Lower lobe of right lung (tissue), 2 donors: ENCODE results near the gene CYP4B1. TPM values are rescaled to one million over a fixed set of nuclear protein-coding genes. Genes with fewer than 3 reads are reported as not detected.

Source experiments
- ATAC-seq, 2 donors: fragments of 200-7000 bp; cut with Tn5 transposase; one replicate each; pipeline ENCODE4 v1.9.1; 2020 to 2022; ENCODE audit warnings: mild to moderate bottlenecking in 2 of 2, moderate library complexity in 2 of 2
- DNase-seq: peaks from one replicate; pipeline ENCODE4 v3.0.0-alpha.2; 2020
- H3K27ac ChIP-seq: fragments of 200-600 bp; one replicate; pipeline ENCODE4 v1.8.0; 2022
- H3K27me3 ChIP-seq: fragments of 200-600 bp; one replicate; pipeline ENCODE4 v1.8.0; 2022; ENCODE audit warnings: low read depth
- H3K36me3 ChIP-seq: fragments of 200-600 bp; one replicate; pipeline ENCODE4 v1.8.0; 2022; ENCODE audit warnings: mild to moderate bottlenecking
- H3K4me1 ChIP-seq: fragments of 200-600 bp; one replicate; pipeline ENCODE4 v1.8.0; 2022
- H3K4me3 ChIP-seq: fragments of 200-600 bp; one replicate; pipeline ENCODE4 v1.8.0; 2022; ENCODE audit warnings: mild to moderate bottlenecking
- H3K9me3 ChIP-seq: fragments of 200-600 bp; one replicate; pipeline ENCODE4 v1.8.0; 2022
- intact Hi-C: fragments of 100-400 bp; cut with DNase I; formaldehyde crosslinking; loops from one replicate; pipeline ENCODE4 v1.11.0; 2022
- total RNA-seq: library from RNA; stranded (reverse); fragmentation: NEBNext Ultra II Directional; extraction: Animal tissue kit (Norgen Biotek cat#: 25700); gene quantifications from one replicate; pipeline ENCODE4 v1.2.1, GENCODE V29; 2021
- TF ChIP-seq, protein P1 (sequence below): fragments of 200-600 bp; IDR thresholded peaks from one replicate; pipeline ENCODE4 v1.8.0; 2022; ENCODE audit warnings: antibody characterized with exemption, mild to moderate bottlenecking
- donor health status: DM: no; HTN: yes; CAD: no; lungs with severe emphysema.

The CYP4B1 gene
- total RNA-seq, 1 donor from 2014 or later: 210 TPM

DNA sequence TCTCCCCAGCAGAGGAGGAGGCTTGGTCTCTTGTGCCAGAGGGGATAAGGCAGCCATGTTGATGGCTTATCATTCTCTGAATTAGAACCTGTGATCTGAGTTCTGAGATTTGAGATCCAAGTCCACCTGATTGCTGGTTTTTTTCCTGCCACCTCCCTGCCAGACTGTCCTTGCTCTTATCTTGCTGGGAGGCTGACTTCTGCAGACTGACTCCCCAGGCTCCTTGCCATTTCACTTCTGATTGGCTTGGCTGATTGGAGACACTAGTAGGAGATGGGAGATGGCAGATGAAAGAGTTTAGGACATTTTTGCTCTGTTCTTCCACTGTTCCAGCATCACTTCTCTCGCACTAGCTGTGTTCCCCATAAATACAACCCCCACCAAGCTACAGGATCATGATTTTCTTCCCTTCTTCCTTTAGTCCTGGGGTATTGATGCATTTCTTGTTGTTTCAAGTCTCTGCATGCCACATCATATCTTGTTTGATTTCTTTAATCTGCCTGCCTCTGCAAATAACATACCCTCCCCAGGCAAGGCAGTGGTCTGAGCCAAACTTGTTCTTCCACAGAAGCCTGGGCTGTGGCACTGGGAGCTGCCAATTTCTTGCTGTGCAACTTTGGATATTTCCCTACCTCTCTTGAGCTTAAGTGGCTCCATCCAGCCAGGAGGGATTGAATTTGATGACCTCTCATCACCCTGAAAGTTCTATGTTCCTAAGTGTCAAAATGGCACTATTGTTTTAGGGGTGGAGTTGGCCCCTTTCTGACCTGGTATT lies 963 bp upstream of the CYP4B1 start:
- DNase-seq (no peak), ATAC-seq (no peak)
- H3K4me1 ChIP-seq: peaks cover 12% of the 10 kb centered on the region
- H3K27ac ChIP-seq: no peak overlapping the region
- no peaks in the 10 kb centered on the region for H3K27me3 ChIP-seq
- TF ChIP-seq, protein P1, sequence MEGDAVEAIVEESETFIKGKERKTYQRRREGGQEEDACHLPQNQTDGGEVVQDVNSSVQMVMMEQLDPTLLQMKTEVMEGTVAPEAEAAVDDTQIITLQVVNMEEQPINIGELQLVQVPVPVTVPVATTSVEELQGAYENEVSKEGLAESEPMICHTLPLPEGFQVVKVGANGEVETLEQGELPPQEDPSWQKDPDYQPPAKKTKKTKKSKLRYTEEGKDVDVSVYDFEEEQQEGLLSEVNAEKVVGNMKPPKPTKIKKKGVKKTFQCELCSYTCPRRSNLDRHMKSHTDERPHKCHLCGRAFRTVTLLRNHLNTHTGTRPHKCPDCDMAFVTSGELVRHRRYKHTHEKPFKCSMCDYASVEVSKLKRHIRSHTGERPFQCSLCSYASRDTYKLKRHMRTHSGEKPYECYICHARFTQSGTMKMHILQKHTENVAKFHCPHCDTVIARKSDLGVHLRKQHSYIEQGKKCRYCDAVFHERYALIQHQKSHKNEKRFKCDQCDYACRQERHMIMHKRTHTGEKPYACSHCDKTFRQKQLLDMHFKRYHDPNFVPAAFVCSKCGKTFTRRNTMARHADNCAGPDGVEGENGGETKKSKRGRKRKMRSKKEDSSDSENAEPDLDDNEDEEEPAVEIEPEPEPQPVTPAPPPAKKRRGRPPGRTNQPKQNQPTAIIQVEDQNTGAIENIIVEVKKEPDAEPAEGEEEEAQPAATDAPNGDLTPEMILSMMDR: no peak
- no peaks in the 10 kb centered on the region for H3K36me3 ChIP-seq
- no peaks in the 10 kb centered on the region for H3K9me3 ChIP-seq
- H3K4me3 ChIP-seq: no peak overlapping the region
- intact Hi-C loops: no loop called here

DNA sequence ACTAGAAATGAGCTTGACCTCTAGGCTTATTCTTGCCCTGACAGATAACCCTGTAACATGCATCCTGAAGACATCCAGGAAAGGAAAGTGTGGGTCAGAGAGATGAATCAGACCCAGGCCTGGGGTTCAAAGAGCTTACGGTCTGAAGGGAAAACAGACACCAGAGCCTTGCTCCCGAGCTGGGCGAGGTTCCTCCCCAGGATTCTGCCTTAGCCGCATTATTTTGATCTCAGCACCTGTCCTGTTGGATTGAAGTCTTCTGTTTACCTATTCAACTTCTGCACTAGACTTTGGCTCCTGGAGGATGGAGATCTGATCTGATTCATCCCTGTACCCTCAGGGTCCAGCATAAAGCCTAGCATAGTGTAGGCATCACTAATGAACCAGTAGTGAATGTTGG lies 1.9 kb downstream of the CYP4B1 start:
- Histone ChIP-seq H3K36me3 (no peaks in the 10 kb centered on the region), H3K4me1 (peaks cover 38% of the 10 kb centered on the region), H3K4me3 (peak overlapping the region; percentile 54), H3K27ac (peak overlapping the region; percentile 88), H3K27me3 (no peaks in the 10 kb centered on the region), H3K9me3 (no peaks in the 10 kb centered on the region)
- TF ChIP-seq, protein P1: no peak
- DNase-seq (no peak), ATAC-seq (no peak)
- intact Hi-C loops: no loop called here

DNA sequence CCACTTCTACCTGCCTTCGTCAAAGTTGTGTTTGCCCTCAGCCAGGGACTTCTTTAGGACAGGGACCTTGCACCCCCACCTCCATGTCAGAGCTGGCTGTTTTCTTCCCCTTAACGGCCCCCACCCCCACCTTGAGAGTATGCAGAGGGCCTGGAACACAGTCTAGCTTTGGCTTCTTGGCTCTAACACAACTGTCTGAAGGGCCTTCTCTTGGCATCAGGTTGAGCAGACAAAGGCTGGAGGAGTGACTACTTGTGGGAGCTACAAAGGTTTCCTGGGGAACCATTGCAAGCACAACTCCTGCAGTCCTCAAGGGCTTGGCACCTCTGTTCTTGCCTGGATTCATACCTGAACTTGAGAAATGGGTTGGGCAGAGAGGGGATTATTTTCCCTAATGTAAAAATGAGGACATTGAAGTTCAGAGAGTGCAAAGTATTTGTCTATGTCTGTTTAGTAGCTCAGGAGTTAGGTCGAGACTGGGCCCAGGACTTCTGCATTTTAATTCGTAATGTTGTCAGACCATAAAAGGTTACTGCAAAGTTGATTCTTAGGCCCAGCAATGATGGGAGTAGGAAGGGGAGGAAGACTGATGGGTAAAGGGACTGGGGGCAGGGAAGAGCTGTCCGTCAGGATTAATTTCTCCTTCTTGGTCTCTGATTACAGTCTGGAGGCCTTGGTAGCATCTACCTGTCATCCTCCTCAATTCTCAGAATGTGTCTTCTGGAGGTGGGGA lies 2.6 kb downstream of the CYP4B1 start:
- DNase-seq: no peak

DNA sequence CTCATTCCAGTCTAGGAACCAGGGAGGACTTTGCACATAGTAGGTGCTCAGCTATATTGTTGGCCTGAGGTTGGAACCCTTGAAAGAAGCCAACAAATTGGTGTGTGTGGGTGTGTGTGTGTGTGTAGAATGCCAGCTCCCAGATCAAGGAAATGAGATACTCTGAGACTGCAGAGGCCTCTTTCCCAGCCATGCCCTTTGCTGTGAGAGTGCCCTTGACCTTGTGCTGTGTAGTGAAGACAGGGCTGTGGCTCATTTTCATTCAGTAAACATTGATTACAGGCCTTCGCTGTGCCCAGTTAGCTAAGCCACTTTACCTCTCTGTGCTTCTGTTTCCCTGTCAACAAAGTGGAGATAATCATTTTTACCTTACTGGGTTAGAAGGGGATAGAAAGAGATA lies 3.2 kb downstream of the CYP4B1 start:
- Histone ChIP-seq H3K4me1 (peaks cover 48% of the 10 kb centered on the region), H3K9me3 (no peaks in the 10 kb centered on the region), H3K4me3 (peak overlapping the region; percentile 54), H3K27ac (peak overlapping the region; percentile 88), H3K27me3 (no peaks in the 10 kb centered on the region), H3K36me3 (no peaks in the 10 kb centered on the region)
- ATAC-seq: peak; percentile 47 to 61
- DNase-seq: no peak
- TF ChIP-seq, protein P1: no peak
- intact Hi-C loops: no loop called here

More for the DNA sequence above, 2.6 kb downstream of the CYP4B1 start:
- Histone ChIP-seq H3K4me3 (peak overlapping the region; percentile 54), H3K27me3 (no peaks in the 10 kb centered on the region), H3K4me1 (peaks cover 44% of the 10 kb centered on the region), H3K36me3 (no peaks in the 10 kb centered on the region), H3K27ac (peak overlapping the region; percentile 88), H3K9me3 (no peaks in the 10 kb centered on the region)
- peak; percentile 78 to 81 for ATAC-seq
- intact Hi-C loops: no loop called here
- TF ChIP-seq, protein P1: no peak

DNA sequence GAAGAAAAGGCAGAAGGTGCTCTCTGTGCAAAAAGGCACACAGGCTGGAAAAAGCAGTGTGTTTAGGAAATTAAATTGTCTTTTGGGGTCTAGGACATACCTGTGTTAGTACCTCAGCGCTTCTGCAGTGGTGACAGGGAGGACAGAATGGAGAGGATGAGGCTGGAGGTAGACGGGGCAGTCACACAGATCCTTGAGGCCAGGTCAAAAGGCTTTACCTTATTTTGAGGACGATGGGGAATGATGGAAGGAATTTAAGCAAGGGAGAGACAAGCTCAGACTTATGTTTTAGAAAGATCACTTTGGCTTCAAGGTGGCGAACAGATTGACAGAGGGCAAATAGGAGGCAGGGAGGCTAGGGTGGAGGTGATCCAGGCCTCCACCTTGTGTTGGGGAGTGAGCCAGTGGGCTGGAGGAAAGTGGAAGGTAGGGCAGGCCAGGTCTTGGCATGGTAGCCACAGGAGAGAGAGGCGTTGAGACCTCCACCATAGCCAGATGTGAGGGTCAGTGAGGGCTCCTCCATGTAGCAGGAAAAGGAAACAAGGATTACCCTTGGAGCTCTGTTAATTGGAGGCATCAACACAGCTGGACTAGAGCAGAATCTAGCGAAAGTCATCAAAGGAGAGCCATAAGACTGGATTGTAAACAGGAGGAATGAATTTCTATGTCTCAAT lies 4.2 kb downstream of the CYP4B1 start:
- intact Hi-C loops: no loop called here
- H3K36me3 ChIP-seq: no peaks in the 10 kb centered on the region
- peaks cover 56% of the 10 kb centered on the region for H3K4me1 ChIP-seq
- peak overlapping the region; percentile 88 for H3K27ac ChIP-seq
- TF ChIP-seq, protein P1: no peak
- ATAC-seq: no peak
- H3K27me3 ChIP-seq: no peaks in the 10 kb centered on the region
- H3K9me3 ChIP-seq: no peaks in the 10 kb centered on the region
- peak overlapping the region; percentile 54 for H3K4me3 ChIP-seq
- DNase-seq: no peak
